ENCODE data around the gene ARL14EP.

DNA sequence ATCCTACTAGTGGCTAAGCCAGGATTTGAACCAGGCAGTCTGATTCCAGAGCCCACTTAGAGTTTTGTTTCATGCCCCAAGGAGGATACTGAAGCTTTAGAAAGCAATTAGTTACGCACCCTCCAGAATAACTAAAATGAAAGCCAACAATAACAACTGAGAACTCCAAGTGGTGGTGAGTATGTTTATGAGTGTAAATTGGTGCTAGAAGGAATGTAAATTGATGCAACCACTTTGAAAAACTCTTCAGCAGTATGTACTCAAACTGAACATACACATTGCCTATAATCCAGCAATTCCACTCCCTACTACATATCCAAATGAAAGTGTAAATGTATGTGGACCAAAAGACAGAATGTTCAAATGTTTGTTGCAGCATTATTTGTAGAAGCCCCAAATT is 6.7 kb upstream of the ARL14EP start:
- TF ChIP-seq, protein P1, sequence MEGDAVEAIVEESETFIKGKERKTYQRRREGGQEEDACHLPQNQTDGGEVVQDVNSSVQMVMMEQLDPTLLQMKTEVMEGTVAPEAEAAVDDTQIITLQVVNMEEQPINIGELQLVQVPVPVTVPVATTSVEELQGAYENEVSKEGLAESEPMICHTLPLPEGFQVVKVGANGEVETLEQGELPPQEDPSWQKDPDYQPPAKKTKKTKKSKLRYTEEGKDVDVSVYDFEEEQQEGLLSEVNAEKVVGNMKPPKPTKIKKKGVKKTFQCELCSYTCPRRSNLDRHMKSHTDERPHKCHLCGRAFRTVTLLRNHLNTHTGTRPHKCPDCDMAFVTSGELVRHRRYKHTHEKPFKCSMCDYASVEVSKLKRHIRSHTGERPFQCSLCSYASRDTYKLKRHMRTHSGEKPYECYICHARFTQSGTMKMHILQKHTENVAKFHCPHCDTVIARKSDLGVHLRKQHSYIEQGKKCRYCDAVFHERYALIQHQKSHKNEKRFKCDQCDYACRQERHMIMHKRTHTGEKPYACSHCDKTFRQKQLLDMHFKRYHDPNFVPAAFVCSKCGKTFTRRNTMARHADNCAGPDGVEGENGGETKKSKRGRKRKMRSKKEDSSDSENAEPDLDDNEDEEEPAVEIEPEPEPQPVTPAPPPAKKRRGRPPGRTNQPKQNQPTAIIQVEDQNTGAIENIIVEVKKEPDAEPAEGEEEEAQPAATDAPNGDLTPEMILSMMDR (IDR thresholded peaks at IDR 0.05), result no peak
- no peak for TF ChIP-seq NPAS2 (CRISPR knock-in tag; IDR thresholded peaks at IDR 0.05; ENCODE audit: borderline replicate concordance)
- TF ChIP-seq RFX5 (IDR thresholded peaks at IDR 0.05), result no peak
- TF ChIP-seq POLR2A (IDR thresholded peaks at IDR 0.05; ENCODE audit: low read length), result no peak
- TF ChIP-seq JUN (IDR thresholded peaks at IDR 0.05), result no peak
- TF ChIP-seq HOXB5 (CRISPR knock-in tag; IDR thresholded peaks at IDR 0.05), result no peak
- TF ChIP-seq, protein P2, sequence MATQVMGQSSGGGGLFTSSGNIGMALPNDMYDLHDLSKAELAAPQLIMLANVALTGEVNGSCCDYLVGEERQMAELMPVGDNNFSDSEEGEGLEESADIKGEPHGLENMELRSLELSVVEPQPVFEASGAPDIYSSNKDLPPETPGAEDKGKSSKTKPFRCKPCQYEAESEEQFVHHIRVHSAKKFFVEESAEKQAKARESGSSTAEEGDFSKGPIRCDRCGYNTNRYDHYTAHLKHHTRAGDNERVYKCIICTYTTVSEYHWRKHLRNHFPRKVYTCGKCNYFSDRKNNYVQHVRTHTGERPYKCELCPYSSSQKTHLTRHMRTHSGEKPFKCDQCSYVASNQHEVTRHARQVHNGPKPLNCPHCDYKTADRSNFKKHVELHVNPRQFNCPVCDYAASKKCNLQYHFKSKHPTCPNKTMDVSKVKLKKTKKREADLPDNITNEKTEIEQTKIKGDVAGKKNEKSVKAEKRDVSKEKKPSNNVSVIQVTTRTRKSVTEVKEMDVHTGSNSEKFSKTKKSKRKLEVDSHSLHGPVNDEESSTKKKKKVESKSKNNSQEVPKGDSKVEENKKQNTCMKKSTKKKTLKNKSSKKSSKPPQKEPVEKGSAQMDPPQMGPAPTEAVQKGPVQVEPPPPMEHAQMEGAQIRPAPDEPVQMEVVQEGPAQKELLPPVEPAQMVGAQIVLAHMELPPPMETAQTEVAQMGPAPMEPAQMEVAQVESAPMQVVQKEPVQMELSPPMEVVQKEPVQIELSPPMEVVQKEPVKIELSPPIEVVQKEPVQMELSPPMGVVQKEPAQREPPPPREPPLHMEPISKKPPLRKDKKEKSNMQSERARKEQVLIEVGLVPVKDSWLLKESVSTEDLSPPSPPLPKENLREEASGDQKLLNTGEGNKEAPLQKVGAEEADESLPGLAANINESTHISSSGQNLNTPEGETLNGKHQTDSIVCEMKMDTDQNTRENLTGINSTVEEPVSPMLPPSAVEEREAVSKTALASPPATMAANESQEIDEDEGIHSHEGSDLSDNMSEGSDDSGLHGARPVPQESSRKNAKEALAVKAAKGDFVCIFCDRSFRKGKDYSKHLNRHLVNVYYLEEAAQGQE (IDR thresholded peaks at IDR 0.05), result no peak
- TF ChIP-seq, protein P3, sequence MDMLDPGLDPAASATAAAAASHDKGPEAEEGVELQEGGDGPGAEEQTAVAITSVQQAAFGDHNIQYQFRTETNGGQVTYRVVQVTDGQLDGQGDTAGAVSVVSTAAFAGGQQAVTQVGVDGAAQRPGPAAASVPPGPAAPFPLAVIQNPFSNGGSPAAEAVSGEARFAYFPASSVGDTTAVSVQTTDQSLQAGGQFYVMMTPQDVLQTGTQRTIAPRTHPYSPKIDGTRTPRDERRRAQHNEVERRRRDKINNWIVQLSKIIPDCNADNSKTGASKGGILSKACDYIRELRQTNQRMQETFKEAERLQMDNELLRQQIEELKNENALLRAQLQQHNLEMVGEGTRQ (IDR thresholded peaks at IDR 0.05), result no peak
- TF ChIP-seq TP53 (CRISPR knock-in tag; IDR thresholded peaks at IDR 0.05), result no peak
- TF ChIP-seq, protein P4, sequence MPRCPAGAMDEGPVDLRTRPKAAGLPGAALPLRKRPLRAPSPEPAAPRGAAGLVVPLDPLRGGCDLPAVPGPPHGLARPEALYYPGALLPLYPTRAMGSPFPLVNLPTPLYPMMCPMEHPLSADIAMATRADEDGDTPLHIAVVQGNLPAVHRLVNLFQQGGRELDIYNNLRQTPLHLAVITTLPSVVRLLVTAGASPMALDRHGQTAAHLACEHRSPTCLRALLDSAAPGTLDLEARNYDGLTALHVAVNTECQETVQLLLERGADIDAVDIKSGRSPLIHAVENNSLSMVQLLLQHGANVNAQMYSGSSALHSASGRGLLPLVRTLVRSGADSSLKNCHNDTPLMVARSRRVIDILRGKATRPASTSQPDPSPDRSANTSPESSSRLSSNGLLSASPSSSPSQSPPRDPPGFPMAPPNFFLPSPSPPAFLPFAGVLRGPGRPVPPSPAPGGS (IDR thresholded peaks at IDR 0.05), result no peak
- TF ChIP-seq, protein P5, sequence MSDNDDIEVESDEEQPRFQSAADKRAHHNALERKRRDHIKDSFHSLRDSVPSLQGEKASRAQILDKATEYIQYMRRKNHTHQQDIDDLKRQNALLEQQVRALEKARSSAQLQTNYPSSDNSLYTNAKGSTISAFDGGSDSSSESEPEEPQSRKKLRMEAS (IDR thresholded peaks at IDR 0.05), result no peak
- no peak for TF ChIP-seq RAD21 (conservative IDR thresholded peaks at IDR 0.05 in 1 of 2, IDR thresholded peaks at IDR 0.05 in 1 of 2)
